NT2/D1 (cell line): ENCODE results near the gene RNF19B.
"Not testable (repeated sequence)": the region's sequence is repeated elsewhere in the genome, so short reads cannot be mapped to it uniquely, and the experiment has no call there.

Source experiments
- DNase-seq: peaks from one replicate; pipeline ENCODE4 v3.0.0-alpha.2; 2011; ENCODE audit warnings: low read depth, low spot score
- H3K27me3 ChIP-seq: 2 replicates; pipeline ENCODE4 v1.6.0; 2011; ENCODE audit warnings: mild to moderate bottlenecking; ENCODE audit not compliant: insufficient read length, insufficient read depth
- H3K36me3 ChIP-seq: 2 replicates; pipeline ENCODE4 v1.6.1; 2011; ENCODE audit warnings: mild to moderate bottlenecking, low read length, mixed read lengths; ENCODE audit not compliant: insufficient read depth, insufficient read length
- H3K4me1 ChIP-seq: 2 replicates; pipeline ENCODE4 v1.5.1; 2011; ENCODE audit not compliant: insufficient read depth, insufficient read length
- H3K4me3 ChIP-seq: 2 replicates; pipeline ENCODE4 v1.5.1; 2011; ENCODE audit warnings: low read depth; ENCODE audit not compliant: insufficient read length
- H3K9ac ChIP-seq: 2 replicates; pipeline ENCODE4 v1.6.0; 2011; ENCODE audit warnings: low read depth; ENCODE audit not compliant: insufficient read length
- H3K9me3 ChIP-seq: 2 replicates; pipeline ENCODE4 v1.5.1; 2011; ENCODE audit warnings: mild to moderate bottlenecking, low read length; ENCODE audit not compliant: insufficient read depth
- SUZ12 ChIP-seq: IDR thresholded peaks from 2 replicates; pipeline ENCODE4 v1.6.1; 2011; ENCODE audit not compliant: insufficient read length, insufficient read depth; ENCODE audit errors: extremely low read depth
- YY1 ChIP-seq: IDR thresholded peaks from 2 replicates; pipeline ENCODE4 v1.6.1; 2011; ENCODE audit not compliant: insufficient read length, insufficient read depth
- ZNF274 ChIP-seq: IDR thresholded peaks from 2 replicates; pipeline ENCODE4 v1.6.1; 2011; ENCODE audit warnings: mild to moderate bottlenecking, low read depth, low read length

Gene RNF19B

DNA sequence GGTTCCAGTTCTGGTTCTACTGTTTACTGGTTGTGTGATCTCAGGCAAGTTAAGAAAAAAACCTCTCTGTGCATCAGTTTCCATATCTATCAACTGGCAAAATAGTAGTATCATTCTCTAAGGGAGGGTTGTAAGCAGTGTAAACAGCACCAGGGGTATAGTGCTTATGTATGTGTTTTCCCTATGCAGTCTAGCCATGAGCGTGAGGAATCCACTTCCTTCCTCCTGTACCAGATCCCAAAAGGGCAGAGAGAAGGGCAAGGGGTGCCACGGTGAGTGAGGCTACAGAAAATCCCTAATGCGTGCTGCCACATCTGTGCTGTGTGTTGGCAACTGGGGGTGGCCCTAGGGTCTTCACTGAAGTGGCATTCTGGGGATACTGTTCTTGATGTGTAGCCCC, 18.4 kb upstream of the RNF19B start:
- no peak for TF ChIP-seq YY1
- no peak for TF ChIP-seq SUZ12
- TF ChIP-seq ZNF274, result no peak
- no peak overlapping the region for H3K4me3 ChIP-seq
- peaks cover 19% of the 10 kb centered on the region for H3K4me1 ChIP-seq
- no peaks in the 10 kb centered on the region for H3K27me3 ChIP-seq
- H3K9ac ChIP-seq, result no peak overlapping the region
- H3K9me3 ChIP-seq, result no peaks in the 10 kb centered on the region
- H3K36me3 ChIP-seq, result no peaks in the 10 kb centered on the region
- DNase-seq, result no peak

DNA sequence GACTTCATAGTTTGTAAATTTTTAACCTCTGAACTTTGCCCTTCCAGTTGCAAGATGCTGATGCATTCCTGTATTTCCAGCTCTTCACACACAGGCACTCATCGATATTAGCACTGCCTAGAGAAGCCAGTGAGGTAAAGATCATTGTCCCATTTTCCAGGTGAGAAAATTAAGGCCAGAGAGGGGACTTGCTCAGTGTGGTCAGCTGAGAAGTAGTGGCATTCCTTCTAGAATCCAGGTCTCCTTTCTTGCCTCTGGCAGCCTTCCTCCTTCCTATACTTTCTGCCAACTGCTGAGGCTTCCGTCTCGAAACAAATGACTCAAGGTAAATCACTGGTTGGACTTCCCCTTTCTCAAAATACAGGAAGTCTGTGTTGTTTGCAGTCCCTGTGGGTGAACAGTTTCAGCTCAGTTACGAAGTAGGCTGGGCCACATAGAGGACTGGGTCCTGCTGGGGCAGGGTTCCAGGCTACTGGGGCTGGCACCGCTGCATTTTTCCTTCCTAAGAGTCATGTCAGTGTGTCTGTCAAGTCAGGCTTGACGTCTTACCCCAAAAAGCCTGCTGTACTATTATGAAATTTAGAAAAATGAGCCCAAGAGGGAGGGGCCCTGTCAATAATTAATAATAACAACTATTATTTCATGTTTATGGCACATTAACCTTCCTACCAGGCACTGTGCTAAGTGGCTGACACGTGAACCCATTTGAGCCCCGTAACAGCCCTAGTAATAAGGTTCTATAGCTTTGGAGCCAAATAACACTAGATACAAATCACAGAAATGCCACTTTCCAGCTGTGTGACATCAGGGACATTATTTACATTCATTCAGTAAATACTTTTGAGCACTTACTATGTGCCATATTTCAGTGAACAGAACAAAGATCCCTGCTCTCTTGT, 16.6 kb upstream of the RNF19B start:
- Histone ChIP-seq H3K9ac (no peak overlapping the region), H3K36me3 (no peaks in the 10 kb centered on the region), H3K4me3 (no peak overlapping the region), H3K4me1 (peaks cover 21% of the 10 kb centered on the region), H3K27me3 (no peaks in the 10 kb centered on the region), H3K9me3 (no peaks in the 10 kb centered on the region)
- DNase-seq, result no peak
- TF ChIP-seq YY1 (no peak), SUZ12 (no peak), ZNF274 (no peak)

DNA sequence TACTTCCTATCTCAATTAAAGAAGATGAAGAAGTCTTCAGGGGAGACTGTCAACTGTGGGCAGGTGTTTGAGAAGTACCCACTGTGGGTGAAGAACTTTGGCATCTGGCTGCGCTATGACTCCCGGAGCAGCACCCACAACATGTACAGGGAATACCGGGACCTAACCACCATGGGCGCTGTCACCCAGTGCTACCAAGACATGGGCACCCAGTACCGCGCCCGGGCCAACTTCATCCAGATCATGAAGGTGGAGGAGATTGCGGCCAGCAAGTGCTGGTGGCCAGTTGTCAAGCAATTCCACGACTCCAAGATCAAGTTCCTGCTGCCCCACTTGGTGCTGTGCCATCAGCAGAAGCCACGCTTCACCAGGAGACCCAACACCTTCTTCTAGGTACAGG, 15.5 kb upstream of the RNF19B start:
- no peaks in the 10 kb centered on the region for H3K27me3 ChIP-seq
- no peak overlapping the region for H3K4me3 ChIP-seq
- no peak for DNase-seq
- H3K9me3 ChIP-seq, result peaks cover 10% of the 10 kb centered on the region; the same call in 1 of the 2 replicates
- TF ChIP-seq YY1 (no peak), ZNF274 (no peak), SUZ12 (no peak)
- no peak overlapping the region for H3K9ac ChIP-seq
- H3K36me3 ChIP-seq, result no peaks in the 10 kb centered on the region
- peaks cover 20% of the 10 kb centered on the region for H3K4me1 ChIP-seq

DNA sequence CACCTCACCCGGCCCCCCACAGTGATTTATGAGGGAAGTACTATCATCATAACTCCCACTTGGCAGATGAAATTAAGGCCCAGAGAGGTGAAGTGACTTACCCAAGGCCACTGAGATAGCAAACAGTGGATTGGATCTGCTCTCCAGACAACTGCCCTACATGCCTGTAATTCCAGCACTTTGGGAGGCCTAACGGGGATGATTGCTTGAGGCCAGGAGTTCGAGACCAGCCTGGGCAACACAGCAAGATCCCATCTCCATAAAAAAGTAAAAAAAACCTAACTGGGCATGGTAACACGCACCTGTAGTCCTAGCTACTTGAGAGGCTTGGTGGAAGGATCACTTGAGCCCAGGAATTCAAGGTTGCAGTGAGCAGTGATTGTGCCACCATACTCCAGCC, 14.2 kb upstream of the RNF19B start:
- Histone ChIP-seq H3K27me3 (no peaks in the 10 kb centered on the region), H3K4me1 (peaks cover 9% of the 10 kb centered on the region), H3K36me3 (no peaks in the 10 kb centered on the region), H3K4me3 (no peak overlapping the region), H3K9me3 (peaks cover 12% of the 10 kb centered on the region; the same call in 1 of the 2 replicates), H3K9ac (no peak overlapping the region)
- TF ChIP-seq ZNF274 (no peak), YY1 (no peak), SUZ12 (no peak)
- DNase-seq, result no peak

DNA sequence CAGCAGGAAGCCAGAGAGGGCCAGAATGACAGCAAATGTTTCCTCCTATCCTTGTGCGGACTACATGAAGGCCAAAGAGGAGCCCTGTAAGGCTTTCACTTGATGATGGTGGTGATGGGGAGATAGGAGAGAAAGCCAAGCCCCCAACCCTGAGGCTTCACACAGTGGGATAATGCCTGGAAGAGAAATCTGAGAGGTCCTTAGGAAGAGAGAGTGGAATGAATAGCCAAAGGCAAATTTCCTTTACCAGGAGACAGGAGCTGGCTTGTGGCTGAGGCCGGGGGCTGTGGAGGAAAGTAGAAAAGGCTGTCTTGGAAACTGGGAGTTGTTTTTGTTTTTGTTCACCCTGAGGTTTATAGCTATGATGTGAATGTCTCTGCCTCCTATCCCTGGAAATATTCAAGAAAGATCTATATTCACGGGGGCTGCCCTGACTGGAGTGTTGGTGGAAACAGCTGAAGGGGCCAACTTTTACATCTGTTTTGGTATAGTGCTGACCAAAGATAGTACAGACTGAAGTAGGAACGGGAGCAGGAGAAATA, 13.0 kb upstream of the RNF19B start:
- Histone ChIP-seq H3K9ac (peak overlapping the region; percentile 37), H3K4me1 (peaks cover 9% of the 10 kb centered on the region), H3K9me3 (peaks cover 12% of the 10 kb centered on the region; the same call in 1 of the 2 replicates), H3K36me3 (no peaks in the 10 kb centered on the region), H3K27me3 (peaks cover 3% of the 10 kb centered on the region), H3K4me3 (no peak overlapping the region)
- no peak for DNase-seq
- TF ChIP-seq YY1, result no peak
- no peak for TF ChIP-seq ZNF274
- TF ChIP-seq SUZ12, result no peak

DNA sequence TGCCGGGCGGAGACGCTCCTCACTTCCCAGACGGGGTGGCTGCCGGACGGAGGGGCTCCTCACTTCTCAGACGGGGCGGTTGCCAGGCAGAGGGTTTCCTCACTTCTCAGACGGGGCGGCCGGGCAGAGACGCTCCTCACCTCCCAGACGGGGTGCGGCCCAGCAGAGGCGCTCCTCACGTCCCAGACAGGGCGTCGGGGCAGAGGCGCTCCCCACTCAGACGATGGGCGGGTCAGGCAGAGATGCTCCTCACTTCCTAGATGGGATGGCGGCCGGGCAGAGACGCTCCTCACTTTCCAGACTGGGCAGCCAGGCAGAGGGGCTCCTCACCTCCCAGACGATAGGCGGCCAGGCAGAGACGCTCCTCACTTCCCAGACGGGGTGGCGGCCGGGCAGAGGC, 10.4 kb upstream of the RNF19B start:
- peaks cover 12% of the 10 kb centered on the region; the same call in 1 of the 2 replicates for H3K9me3 ChIP-seq

DNA sequence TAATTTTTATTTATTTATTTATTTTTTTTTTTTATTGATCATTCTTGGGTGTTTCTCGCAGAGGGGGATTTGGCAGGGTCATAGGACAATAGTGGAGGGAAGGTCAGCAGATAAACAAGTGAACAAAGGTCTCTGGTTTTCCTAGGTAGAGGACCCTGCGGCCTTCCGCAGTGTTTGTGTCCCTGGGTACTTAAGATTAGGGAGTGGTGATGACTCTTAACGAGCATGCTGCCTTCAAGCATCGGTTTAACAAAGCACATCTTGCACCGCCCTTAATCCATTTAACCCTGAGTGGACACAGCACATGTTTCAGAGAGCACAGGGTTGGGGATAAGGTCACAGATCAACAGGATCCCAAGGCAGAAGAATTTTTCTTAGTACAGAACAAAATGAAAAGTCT, 8.8 kb upstream of the RNF19B start:
- H3K36me3 ChIP-seq, H3K9ac ChIP-seq, DNase-seq, H3K4me1 ChIP-seq, H3K4me3 ChIP-seq: not testable (repeated sequence)
- Histone ChIP-seq H3K9me3 (peaks cover 12% of the 10 kb centered on the region; the same call in 1 of the 2 replicates), H3K27me3 (peaks cover 34% of the 10 kb centered on the region)

More for the DNA sequence above, 10.4 kb upstream of the RNF19B start:
- not testable (repeated sequence) for H3K4me1 ChIP-seq, H3K9ac ChIP-seq, DNase-seq, H3K36me3 ChIP-seq, H3K4me3 ChIP-seq
- H3K27me3 ChIP-seq, result peaks cover 27% of the 10 kb centered on the region
